SK-N-SH (cell line): ENCODE results near the gene RNGTT. TPM values are rescaled to one million over a fixed set of nuclear protein-coding genes. Genes with fewer than 3 reads are reported as not detected.

Source experiments
- CTCF ChIA-PET: fragments of 300-600, 350-600 bp; formaldehyde crosslinking; extraction: SDS; loops from one replicate; lab custom pipeline; 2021; lab: Yijun Ruan, JAX
- POLR2A ChIA-PET: fragments of 350-600 bp; sonication (Branson Sonifier 250); formaldehyde crosslinking; extraction: SDS; loops from one replicate; lab custom pipeline; 2020; ENCODE audit warnings: antibody characterized with exemption, inconsistent platforms; lab: Yijun Ruan, JAX
- DNase-seq: peaks from one replicate; pipeline ENCODE4 v3.0.0; 2012
- H2AFZ ChIP-seq: fragments of 200-600 bp; sonication (generic); 2 replicates; pipeline ENCODE4 v1.8.1; 2016; ENCODE audit warnings: antibody characterized with exemption, mild to moderate bottlenecking, low read depth
- H3F3A ChIP-seq: fragments of 200-600 bp; sonication (generic); replicated peaks from 2 replicates; pipeline ENCODE3; 2016; ENCODE audit warnings: antibody characterized with exemption, mild to moderate bottlenecking; ENCODE audit not compliant: insufficient read depth
- H3K27ac ChIP-seq, 2 experiments: fragments of 200-500 bp in 1 of 2; fragments of 200-600 bp in 1 of 2; sonication (Bioruptor generic) in 1 of 2; sonication (generic), shearing (Covaris generic) in 1 of 2; 2 replicates each; pipeline versions ENCODE4 v1.5.1 to v1.6.1; 2014 to 2016; ENCODE audit warnings: low read depth in 2 of 2, inconsistent platforms in 1 of 2, low read length in 1 of 2, mild to moderate bottlenecking in 1 of 2, mixed read lengths in 1 of 2
- H3K27me3 ChIP-seq: fragments of 200-600 bp; sonication (generic), shearing (Covaris generic); 2 replicates; pipeline ENCODE4 v1.6.1; 2016; ENCODE audit warnings: mixed run types; ENCODE audit not compliant: insufficient read depth
- H3K36me3 ChIP-seq, 2 experiments: fragments of 200-500 bp in 1 of 2; fragments of 200-600 bp in 1 of 2; sonication (Bioruptor generic) in 1 of 2; sonication (generic) in 1 of 2; replicated peaks in 1 of 2; 2 replicates each; pipeline versions ENCODE3 to v1.5.1; 2014 to 2016; ENCODE audit warnings: low read length in 1 of 2, mild to moderate bottlenecking in 1 of 2; ENCODE audit not compliant: insufficient read depth in 2 of 2, control insufficient read depth in 1 of 2
- H3K4me1 ChIP-seq, 2 experiments: fragments of 200-500 bp in 1 of 2; fragments of 200-600 bp in 1 of 2; sonication (Bioruptor generic) in 1 of 2; sonication (generic), shearing (Covaris generic) in 1 of 2; 2 replicates each; pipeline versions ENCODE4 v1.5.1 to v1.6.1; 2014 to 2016; ENCODE audit warnings: low read depth in 1 of 2, low read length in 1 of 2, mixed run types in 1 of 2; ENCODE audit not compliant: insufficient read depth in 2 of 2, control insufficient read depth in 1 of 2
- H3K4me2 ChIP-seq: fragments of 200-600 bp; sonication (generic), shearing (Covaris generic); 2 replicates; pipeline ENCODE4 v1.6.1; 2017; ENCODE audit warnings: mixed run types
- H3K4me3 ChIP-seq, 2 experiments: fragments of 200-500 bp in 1 of 2; fragments of 200-600 bp in 1 of 2; sonication (Bioruptor generic) in 1 of 2; sonication (generic), shearing (Covaris generic) in 1 of 2; 2 replicates each; pipeline versions ENCODE4 v1.5.1 to v1.8.1; 2014 to 2016; ENCODE audit warnings: low read depth in 2 of 2, inconsistent platforms in 1 of 2, low read length in 1 of 2, mild to moderate bottlenecking in 1 of 2, mixed read lengths in 1 of 2, moderate library complexity in 1 of 2
- H3K79me2 ChIP-seq: fragments of 200-600 bp; sonication (generic); 2 replicates; pipeline ENCODE4 v1.8.1; 2017; ENCODE audit warnings: mild to moderate bottlenecking; ENCODE audit not compliant: insufficient read depth
- H3K9ac ChIP-seq: fragments of 200-600 bp; sonication (generic); 2 replicates; pipeline ENCODE4 v1.6.1; 2017; ENCODE audit warnings: mixed run types
- H3K9me2 ChIP-seq: fragments of 200-600 bp; sonication (generic); 2 replicates; pipeline ENCODE4 v1.6.1; 2017; ENCODE audit warnings: mixed run types
- H3K9me3 ChIP-seq: fragments of 200-600 bp; sonication (generic); 2 replicates; pipeline ENCODE4 v1.6.1; 2017; ENCODE audit warnings: mixed run types, mild to moderate bottlenecking, moderate library complexity
- H4K20me1 ChIP-seq: fragments of 200-600 bp; sonication (generic); 2 replicates; pipeline ENCODE4 v1.6.1; 2017; ENCODE audit warnings: mild to moderate bottlenecking, mixed run types; ENCODE audit not compliant: insufficient read depth
- FOSL2 ChIP-seq: IDR thresholded peaks from 2 replicates; pipeline ENCODE4 v1.4.0; 2012; ENCODE audit warnings: low read depth, mild to moderate bottlenecking, moderate library complexity, borderline replicate concordance
- FOXM1 ChIP-seq: IDR thresholded peaks from 2 replicates; pipeline ENCODE4 v1.4.0; 2012; ENCODE audit warnings: low read depth, mild to moderate bottlenecking
- GABPA ChIP-seq: IDR thresholded peaks from 2 replicates; pipeline ENCODE4 v1.4.0; 2012; ENCODE audit warnings: low read depth, mild to moderate bottlenecking
- JUND ChIP-seq: IDR thresholded peaks from 2 replicates; pipeline ENCODE4 v1.4.0; 2012
- NRF1 ChIP-seq: IDR thresholded peaks from 2 replicates; pipeline ENCODE4 v1.6.1; 2012; ENCODE audit warnings: low read depth, mild to moderate bottlenecking, low read length
- PBX3 ChIP-seq: IDR thresholded peaks from 2 replicates; pipeline ENCODE4; 2012
- POLR2AphosphoS5 ChIP-seq: IDR thresholded peaks from 2 replicates; pipeline ENCODE4 v1.6.1; 2012; ENCODE audit warnings: low read depth, low read length
- RAD21 ChIP-seq: IDR thresholded peaks from 2 replicates; pipeline ENCODE4 v1.6.1; 2012; ENCODE audit warnings: mild to moderate bottlenecking, low read length
- RCOR1 ChIP-seq: fragments of 150-350 bp; IDR thresholded peaks from 2 replicates; pipeline ENCODE4 v1.6.1; 2017; ENCODE audit warnings: antibody characterized with exemption, low read length
- REST ChIP-seq: IDR thresholded peaks from 2 replicates; pipeline ENCODE4 v1.6.1; 2012; ENCODE audit warnings: mild to moderate bottlenecking, low read depth, low read length, moderate library complexity
- TAF1 ChIP-seq: IDR thresholded peaks from 2 replicates; pipeline ENCODE4 v1.6.1; 2012; ENCODE audit warnings: low read depth, mild to moderate bottlenecking, low read length, moderate library complexity, borderline replicate concordance
- WGBS: methylation state at CpG from one replicate; pipeline ENCODE4 v1.1.6; 2017; ENCODE audit warnings: low lambda C conversion rate; 5-methylcytosine and 5-hydroxymethylcytosine counted together
- polyA plus RNA-seq, 3 experiments: library from polyadenylated mRNA; depleted of rRNA; stranded (reverse); fragments of >200 nt; gene quantifications; 2 replicates each; pipeline ENCODE4 v1.2.3, GENCODE V29; 2012
- TF ChIP-seq, protein P1 (sequence below): fragments of 200-600 bp; sonication (generic); IDR thresholded peaks from 2 replicates; pipeline ENCODE4 v1.6.1; 2017; ENCODE audit warnings: antibody characterized with exemption, mild to moderate bottlenecking, moderate library complexity
- TF ChIP-seq, protein P2 (sequence below): fragments of 150-350 bp; IDR thresholded peaks from 2 replicates; pipeline ENCODE4 v1.6.1; 2016; ENCODE audit warnings: mild to moderate bottlenecking, low read depth, low read length

Gene RNGTT
- polyA plus RNA-seq, 1 of the 3 experiments (the other 2 are of a cell fraction): 3.3 TPM

GRCh38 chr6:88972504-88973423 lies 9.3 kb upstream of the RNGTT start:
- H3K36me3 ChIP-seq: no peaks in the 10 kb centered on the region
- no peak overlapping the region for H2AFZ ChIP-seq
- no peaks in the 10 kb centered on the region for H3K9me2 ChIP-seq
- H3K4me1 ChIP-seq: peaks cover 0 to 3% of the 10 kb centered on the region in 2 experiments; a peak in 1 of 4 replicates
- H3K9me3 ChIP-seq: peaks cover 3% of the 10 kb centered on the region; the same call in 1 of the 2 replicates
- H3K27ac ChIP-seq: no peak overlapping the region
- WGBS: 49% methylated on average over 6 of the region's 6 CpGs
- H3K79me2 ChIP-seq: no peaks in the 10 kb centered on the region
- H3K4me3 ChIP-seq: no peak overlapping the region
- H3K27me3 ChIP-seq: no peaks in the 10 kb centered on the region
- no peaks in the 10 kb centered on the region for H3F3A ChIP-seq
- no peaks in the 10 kb centered on the region for H4K20me1 ChIP-seq
- no peak for DNase-seq
- TF ChIP-seq, protein P1, sequence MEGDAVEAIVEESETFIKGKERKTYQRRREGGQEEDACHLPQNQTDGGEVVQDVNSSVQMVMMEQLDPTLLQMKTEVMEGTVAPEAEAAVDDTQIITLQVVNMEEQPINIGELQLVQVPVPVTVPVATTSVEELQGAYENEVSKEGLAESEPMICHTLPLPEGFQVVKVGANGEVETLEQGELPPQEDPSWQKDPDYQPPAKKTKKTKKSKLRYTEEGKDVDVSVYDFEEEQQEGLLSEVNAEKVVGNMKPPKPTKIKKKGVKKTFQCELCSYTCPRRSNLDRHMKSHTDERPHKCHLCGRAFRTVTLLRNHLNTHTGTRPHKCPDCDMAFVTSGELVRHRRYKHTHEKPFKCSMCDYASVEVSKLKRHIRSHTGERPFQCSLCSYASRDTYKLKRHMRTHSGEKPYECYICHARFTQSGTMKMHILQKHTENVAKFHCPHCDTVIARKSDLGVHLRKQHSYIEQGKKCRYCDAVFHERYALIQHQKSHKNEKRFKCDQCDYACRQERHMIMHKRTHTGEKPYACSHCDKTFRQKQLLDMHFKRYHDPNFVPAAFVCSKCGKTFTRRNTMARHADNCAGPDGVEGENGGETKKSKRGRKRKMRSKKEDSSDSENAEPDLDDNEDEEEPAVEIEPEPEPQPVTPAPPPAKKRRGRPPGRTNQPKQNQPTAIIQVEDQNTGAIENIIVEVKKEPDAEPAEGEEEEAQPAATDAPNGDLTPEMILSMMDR: no peak
- TF ChIP-seq RAD21 (no peak), GABPA (no peak), FOXM1 (no peak), JUND (no peak), PBX3 (no peak), RCOR1 (no peak), FOSL2 (no peak), NRF1 (no peak), TAF1 (no peak), POLR2AphosphoS5 (no peak), REST (no peak)
- TF ChIP-seq, protein P2, sequence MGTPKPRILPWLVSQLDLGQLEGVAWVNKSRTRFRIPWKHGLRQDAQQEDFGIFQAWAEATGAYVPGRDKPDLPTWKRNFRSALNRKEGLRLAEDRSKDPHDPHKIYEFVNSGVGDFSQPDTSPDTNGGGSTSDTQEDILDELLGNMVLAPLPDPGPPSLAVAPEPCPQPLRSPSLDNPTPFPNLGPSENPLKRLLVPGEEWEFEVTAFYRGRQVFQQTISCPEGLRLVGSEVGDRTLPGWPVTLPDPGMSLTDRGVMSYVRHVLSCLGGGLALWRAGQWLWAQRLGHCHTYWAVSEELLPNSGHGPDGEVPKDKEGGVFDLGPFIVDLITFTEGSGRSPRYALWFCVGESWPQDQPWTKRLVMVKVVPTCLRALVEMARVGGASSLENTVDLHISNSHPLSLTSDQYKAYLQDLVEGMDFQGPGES: no peak
- H3K4me2 ChIP-seq: no peak overlapping the region
- ChIA-PET POLR2A (no interaction called here), CTCF (interaction anchor here (0.5 to 4.6 kb wide), 4 partner anchors 10 to 399 kb away, joined by 3 to 27 read pairs (median 6); no protein-coding TSS in a partner anchor)
- no peak overlapping the region for H3K9ac ChIP-seq
